Measurements from ENCODE around the gene R3HCC1L. TPM values are rescaled to one million over a fixed set of nuclear protein-coding genes. Genes with fewer than 3 reads are reported as not detected.

R3HCC1L gene
- total RNA-seq, 1 donor from 2014 or later = 15.1 TPM

DNA sequence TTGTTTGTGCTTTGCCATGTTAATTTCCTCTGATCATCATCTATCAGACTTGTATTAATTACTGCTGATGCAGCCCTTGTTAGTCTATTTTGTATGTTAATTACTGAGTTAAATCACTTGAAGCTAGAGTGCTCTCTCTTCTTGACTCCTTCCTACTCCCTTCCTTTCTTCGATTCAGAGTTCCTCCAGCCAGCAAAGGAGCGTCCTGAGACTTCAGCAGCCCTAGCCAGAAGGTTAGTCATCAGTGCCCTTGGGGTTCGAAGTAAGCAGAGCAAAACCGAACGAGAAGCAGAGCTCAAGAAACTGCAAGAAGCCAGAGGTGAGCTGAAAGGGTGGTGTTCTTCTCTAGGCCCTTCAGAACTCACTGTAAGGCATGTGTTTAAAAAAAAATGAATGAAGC is 101.4 kb downstream of the R3HCC1L start:
- no peak for DNase-seq

DNA sequence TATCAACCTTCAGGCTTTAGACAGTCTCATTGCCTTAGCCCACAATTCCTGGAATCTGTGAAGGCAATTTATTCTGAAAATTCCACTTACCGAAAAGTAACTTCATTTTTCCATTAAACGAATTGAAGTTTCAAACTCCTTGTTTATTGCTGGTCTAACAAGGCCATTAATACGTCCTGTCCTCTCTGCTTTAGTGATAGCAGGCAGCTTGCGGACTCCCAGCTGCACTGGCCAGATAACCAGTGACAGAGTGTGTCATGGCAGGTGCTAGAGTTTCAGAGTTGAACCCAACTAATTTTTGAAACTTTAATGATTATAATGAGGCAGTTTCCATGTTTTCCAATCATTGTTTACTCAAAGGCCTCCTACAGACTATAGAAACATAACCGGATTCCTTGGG is 102.4 kb downstream of the R3HCC1L start:
- no peak for DNase-seq

DNA sequence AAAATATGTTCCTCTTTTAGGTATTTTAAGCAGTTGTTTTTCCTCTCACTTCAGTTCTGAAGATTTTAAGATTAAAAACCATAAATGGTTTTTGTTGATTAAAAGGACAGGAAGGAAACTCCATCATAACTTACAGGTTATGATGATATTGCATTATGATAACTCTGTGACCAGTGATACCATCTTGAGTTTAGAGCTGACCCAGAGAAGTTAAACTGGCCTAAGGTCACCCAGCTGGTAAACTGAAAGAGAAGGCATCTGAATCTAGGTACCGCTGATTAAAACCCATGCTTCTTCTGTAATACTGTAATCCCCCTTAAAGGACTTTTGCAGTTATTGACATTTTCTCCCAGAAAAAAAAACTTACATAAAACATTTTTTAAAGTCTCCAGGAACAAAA is 103.9 kb downstream of the R3HCC1L start:
- no peak for DNase-seq

DNA sequence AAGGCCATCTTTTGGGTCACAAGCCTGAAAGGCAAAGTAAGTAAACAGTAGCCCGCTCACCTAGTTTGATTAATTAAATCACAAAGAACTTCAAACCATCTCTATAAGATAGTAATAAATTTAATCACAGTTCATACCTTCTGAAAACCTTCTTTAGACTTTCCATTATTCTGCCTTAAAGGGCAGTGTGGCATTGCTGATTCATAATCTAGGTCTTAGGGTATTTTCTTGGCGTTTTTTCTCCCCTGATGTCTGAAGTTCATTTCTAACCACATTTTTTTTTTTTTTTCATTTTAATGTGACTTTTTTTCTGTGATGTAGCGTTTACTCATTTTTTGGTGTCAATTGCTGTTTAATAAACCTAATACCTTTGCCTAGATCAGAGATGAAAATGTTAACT is 106.1 kb downstream of the R3HCC1L start:
- DNase-seq = no peak

DNA sequence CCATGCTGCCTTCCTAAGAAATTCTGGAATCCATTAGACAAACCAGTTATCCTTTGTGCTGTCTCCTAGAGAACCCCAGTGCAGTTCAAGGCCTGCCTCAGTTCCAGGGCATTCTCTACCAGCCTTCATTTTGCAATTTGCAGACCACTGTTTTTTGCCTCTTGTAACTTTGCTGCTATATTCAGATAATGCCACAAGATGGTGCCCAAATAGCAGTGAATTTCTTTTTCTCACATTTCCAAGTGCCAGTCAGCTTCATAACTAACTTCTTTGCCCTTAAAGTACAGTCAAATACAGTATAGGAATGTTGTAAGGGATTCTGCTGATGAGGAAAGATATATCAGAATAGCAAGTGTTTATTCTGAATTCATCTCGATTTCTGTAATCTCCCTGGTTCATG is 108.4 kb downstream of the R3HCC1L start:
- peak; percentile 64 for DNase-seq

DNA sequence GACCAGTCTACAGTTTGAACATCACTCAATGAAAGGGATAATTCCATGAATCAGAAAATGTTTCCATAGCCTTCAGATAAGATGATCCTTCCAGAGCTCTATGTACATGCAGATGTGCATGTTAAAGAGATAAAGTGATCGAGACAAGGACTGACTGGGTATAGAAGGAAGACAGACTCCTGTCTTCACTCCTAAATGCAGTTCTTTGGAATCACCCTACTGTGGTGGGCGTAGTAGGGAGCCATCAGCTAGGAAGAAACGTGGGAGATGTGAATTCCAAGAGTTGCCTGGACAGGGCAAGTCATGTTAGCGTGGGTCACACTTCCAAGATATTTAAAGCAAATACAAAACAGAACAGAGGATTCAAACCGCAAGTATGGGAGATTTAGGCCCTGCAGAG is 109.7 kb downstream of the R3HCC1L start:
- no peak for DNase-seq

DNA sequence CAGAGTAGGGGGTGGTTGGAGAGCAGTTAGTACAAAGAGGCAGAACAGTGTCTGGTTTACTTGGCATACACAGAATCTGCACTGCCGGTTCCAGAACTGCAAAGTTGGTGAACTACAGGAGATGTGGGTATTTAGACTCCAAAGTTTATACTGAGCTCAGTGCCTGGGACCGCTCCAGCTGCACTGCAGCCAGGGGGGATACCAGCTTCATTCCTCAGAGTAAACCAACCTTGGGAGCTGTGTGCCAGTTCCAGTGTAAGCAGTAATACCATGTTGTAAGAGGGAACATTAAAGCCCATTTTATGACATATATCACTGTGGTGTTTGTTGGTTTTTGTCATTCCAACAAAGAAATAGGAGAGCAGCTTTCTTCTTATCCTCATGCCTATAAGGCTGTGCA is 110.1 kb downstream of the R3HCC1L start:
- no peak for DNase-seq

DNA sequence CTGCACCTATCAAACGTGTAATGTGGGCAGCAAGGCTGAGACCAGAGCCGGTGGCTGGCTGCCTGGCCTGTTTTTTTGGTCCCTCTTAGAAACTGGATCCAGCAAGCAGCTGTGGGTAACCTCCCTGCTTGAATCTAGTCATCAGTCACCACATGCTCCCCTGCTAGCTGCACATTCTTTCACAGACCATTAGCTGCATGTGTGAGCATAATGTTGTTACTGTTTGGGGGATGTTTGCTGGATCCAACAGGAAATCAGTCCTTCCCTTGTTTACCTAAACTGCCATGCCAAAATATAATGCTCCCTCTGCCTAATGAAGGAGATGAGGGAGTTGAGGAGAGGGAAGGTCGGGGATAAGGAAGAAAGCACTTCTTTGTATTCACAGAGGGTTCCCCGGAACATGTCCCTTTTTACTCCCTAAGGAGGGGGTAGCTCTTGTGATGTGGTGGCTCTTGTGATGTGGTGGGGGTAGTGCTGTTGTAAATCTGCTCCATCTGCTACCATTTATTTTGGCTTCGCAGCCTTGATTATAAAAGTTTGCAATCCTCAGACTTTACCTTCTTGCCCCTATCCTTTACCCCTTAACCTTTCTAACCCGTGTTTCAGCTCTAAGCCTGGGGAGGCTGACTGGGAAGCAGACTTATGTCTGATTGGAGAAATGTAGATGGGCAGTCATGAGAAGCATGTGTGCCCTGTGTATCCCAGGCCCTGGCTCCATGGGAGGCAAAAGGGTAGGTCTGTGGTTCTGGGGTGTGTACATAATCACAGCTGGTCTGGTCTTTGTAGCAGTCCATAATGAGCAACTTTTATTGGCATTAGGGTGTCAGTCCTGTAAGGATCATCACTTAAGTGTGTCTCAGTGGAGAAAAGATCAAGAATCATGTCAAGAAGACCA is 112.7 kb downstream of the R3HCC1L start:
- DNase-seq = peak; percentile 82

DNA sequence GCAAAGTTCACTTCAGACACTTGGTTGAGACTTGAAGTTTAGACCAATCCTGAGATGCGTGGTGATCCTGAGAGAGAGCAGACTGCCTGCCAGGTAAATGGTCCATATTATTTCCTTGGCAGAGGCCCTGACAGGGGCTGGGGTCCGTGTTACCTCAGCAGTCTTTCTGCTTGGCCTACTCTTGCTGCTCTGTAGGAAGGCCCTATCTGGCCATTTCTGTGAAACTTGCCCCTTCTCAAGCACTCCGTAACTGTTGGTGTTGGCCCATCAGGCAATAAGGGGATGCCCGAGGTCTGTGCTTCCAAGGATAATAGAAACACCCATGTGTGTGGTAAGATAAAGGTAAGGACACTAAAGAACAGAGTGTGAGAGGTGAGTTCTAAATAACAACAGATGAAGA is 113.6 kb downstream of the R3HCC1L start:
- no peak for DNase-seq

DNA sequence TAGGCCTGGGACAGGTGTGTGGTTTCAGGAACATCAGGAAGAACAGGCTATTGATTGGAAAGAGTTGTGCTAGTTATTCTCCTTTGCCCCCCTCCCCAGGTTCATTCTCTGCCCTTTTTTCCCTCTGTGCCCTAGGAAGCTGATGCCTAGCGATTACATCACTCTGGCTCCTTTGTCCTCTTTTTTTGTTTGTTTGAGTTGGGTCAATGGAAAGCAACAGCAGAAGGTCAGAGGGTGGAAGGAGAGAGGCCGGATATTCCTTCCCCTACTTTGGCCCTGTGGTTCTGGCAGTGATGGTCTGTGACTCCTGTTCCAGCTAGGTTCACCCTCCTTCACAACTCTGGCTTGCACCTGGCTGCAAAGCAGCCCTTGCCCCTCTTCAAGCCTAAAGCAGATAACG is 114.7 kb downstream of the R3HCC1L start:
- DNase-seq = no peak

DNA sequence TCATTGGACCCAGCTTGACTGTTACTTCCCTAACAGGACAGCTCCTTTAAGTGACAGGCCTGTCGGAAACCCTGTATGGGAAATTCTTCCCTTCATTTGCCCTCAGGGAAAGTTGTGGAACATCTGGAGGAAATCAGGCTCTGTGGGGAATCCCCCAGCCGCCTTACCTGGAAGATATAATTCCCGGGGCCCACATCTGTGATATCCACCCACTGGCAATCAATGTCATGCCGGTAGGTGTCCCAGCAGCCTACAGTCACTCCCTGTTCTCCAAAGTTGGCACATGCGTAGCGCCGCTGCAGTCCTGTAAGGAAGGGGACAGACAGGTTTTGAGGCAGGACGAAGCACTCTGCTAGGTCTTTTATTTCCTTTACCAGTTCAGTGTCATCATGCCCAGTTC is 116.9 kb downstream of the R3HCC1L start:
- DNase-seq = no peak

DNA sequence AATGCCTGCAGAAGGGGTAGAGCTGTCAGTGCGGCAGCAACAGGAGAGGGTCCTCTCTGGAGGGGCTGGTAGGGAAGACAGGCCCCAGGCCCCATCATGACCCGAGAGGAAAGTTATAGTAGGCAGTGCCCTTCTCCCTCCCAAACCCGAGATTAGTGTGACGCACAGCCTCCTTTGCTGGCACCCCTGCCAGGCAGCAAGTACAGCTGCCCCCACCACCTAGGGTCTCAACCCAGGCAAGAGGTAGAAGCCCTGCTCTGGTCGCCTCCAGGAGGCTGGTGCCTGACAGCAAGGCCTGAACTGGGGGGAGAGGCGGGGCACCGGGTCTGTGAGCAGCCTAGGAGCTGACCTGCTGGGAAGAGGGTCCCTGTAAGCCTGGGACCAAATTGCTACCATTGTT is 118.0 kb downstream of the R3HCC1L start:
- DNase-seq = no peak

DNA sequence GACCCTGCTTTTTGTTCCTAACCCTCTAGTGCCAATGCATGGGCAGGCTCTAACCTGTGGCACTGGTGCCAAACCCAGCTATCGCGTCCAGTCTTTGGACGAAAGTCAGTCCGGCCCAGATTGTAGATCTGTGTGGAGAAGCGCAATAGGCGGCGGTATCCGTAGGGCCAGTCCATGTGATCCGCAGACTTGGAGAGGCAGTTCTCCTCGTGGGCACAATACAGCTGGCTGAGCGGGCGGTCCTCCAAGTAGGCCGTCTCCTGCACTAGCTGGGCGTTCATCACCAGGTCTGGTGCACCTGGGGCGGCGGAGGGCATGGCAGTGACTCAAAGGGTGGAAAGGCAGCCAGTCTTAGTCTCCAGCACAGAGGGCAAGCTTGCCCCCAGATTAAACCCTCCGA is 119.0 kb downstream of the R3HCC1L start:
- DNase-seq = no peak

DNA sequence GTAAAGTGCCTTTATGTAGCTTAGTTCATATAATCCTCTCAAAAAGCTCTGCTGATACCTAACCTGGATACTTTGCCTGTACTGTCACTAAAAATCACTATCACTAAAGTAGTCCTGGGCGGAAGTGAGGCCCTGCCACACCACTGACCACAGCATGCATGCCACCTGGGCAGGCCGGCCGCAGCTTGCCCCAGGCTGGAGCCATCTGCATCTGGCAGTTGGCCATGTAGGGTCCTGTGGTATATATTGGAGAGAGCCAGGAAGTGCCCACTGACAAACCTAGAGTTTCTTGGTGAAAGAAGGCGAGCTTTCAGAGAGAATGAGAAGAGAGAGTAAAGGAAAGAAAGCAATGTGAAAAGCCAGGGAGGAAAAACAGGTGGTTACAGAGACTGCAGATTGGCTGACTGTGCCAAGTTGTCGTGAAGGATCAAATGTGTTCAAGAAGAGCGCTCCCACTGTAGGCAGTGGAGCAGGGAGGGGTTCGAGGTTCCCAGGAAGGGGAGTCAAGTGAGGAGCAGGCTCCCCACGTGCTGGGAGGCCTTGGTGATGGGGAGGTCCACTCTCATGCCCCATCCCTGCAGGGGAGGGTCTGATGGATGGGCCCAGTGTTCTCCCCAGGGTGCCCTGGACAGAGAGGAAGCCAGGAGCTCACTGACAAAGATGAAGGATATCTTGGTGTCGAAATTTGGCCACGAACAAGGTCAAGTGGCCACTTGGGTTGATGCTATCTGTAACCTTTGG is 119.9 kb downstream of the R3HCC1L start:
- DNase-seq = no peak

DNA sequence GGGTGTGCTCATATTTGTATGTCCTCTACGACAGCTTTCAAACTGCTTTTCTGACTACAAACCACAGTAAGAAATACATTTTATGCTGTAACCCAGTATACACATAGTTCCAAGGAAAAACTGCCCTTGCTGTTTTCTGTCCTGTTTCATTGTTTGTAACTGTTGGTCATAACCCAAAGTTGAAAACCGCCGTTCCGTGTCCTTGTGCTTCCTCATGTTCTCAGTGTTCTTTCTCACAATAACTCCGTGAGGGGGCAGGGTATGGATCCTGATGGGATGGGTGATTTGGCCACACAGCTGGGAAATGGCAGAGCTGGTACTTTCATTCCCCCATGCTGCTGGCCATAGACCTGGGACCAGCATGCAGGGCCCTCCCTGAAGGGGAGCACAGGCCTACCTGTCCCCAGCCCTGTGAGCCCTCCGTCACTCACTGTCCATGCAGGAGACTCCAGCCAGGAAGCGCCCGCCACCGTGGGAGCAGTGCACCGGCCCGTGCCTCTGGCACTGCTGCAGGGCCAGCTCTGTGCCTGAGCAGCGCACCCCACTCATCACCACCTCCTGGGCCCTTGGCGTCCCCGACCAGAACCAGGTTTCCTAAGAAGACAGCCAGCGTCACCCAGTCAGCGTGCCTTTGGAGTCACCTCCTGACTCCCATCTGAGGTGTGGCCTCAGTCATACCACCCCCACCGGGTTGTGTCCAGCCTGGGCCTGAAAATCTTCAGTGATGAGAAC is 120.9 kb downstream of the R3HCC1L start:
- no peak for DNase-seq

DNA sequence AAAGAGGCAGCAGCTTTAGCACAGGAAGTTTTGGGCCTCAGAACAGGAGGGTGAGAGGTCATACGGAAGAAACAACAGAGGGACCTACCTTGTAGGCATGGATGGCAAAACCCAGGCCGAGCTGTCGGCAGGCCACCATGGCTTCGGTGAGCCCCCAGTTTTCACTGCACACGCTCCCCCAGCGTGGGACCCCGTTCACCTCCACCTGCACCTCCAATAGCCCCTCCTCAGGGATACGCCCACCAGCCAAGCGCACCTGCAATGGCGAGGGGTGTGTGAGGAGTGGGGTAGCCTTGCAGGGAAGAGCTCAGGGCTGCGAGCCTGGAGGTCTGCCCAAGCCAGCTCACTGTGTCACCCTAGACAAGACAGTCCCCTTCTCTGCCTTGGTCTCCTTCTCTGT is 122.2 kb downstream of the R3HCC1L start:
- DNase-seq = no peak

DNA sequence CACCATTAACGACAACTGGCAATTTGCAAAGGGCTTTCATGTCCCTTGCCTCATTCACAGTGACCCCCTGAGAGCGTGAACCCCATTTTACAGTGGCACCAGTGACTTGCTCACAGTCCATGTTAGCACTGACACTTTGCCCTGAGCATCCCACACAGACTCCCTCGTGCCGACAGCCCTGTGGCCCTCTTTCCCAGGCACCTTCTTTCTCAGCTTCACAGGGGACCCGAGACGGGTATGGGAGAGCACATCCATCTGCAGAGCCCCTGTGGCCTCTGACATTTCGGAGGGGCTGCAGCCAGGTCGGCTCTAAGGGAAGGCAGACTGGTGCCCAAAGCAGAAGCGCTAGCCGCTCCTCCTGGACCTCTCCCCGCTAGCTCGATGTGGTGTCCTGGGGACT is 122.7 kb downstream of the R3HCC1L start:
- DNase-seq = no peak

DNA sequence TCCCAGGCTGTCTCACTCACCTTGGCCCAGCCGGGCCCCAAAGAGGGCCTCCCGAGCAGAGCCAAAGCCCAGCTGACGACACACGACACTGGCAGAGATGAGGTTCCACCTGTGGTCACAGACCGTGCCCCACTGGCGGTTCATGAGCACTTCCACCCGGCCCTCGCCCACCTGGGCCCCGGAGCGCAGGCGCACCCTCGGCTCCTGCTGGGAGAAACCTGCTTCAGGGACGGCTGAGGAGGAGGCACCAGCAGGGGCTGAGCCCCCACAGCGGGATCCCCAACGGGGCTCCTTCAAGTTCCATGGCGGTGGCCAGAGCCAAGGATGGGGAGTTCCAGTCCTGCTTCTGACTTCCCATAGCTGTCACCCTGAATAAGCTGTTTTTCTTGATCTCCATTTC is 123.5 kb downstream of the R3HCC1L start:
- no peak for DNase-seq

DNA sequence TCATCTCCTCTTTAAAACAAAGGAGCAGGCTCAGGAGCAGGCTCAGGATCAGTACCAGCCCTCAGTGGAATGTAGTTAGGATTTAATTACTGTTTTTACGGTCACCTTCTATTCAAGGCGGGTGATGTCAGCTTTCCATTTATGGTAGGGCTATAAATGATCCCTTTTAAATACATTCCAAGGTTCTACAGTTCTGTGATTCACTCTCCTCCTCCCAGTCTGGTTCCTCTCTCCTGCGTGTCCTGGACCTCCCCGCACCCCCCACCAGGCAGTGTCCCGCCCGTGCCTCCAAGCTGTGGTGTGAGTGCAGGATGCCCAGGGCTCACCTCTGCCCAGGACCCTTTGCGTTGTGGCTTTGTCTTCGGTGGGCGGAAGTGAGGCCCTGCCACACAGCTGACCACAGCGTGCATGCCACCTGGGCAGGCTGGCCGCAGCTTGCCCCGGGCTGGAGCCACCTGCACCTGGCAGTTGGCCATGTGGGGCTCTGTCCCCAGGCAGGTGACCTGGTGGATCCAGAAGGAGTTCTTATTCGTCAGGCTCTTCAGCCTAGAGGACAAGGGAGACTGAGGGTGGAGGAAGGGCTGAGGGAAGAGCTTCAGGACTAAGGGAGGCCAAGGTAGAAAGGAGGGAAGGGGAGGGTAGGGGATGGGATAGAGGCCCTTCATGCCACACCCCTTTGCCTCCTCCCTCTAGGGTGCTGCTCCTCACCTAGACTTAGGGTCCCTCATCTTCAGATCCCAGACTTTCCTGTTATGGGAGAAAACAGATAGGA is 124.4 kb downstream of the R3HCC1L start:
- DNase-seq = no peak

DNA sequence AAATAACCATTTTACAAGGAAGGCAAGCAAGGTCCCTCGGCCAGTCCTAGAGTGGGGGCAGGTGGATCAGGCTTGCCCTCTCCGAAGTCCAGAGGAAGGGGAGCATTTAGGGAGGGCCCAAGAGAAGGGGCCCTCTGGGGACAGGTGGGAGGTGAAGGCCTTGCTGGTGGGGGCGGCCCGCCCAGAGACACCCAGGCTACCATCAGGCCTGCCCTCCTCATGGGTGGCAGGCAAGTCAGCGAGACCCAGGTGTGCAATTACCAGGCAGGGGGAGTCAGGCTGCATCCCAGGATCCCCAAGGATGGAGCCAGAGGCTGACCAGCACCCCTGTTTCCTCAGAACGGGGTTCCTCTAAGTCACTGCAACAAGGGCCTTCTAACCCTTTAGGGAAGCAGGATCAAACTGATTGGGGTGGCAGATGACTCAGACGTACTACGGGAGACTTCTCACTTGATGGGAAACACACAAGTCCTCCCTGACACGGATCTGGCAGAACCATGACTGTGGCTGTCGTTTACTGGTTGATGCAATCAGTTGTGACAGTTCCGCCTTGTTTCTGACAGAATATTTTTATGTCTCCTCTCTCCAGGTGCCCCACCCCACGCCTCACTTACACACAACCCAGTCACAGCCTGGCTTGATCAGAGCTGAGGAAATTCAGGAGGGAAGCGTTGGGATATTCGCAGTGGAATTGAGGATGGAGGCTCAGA is 125.3 kb downstream of the R3HCC1L start:
- DNase-seq = no peak

DNA sequence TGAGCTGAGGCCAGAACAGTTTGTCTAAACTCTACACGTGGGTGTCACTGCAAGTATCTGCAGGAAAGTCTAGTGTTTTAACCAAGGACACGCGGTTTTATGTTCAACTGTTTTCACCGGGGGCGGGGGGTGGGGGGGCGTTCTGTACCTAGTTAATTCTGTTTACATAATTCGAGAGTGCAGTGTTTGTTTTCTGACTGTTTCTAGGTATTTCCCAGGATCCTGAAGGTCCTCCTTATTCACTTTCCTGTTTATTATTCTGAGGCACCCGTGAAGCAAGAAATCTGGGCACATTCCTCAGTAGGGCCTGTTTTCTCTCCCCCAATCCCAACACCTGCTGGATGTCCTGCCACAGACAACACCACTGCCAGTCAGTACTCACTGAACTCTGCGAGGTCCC is 125.9 kb downstream of the R3HCC1L start:
- DNase-seq = no peak

DNA sequence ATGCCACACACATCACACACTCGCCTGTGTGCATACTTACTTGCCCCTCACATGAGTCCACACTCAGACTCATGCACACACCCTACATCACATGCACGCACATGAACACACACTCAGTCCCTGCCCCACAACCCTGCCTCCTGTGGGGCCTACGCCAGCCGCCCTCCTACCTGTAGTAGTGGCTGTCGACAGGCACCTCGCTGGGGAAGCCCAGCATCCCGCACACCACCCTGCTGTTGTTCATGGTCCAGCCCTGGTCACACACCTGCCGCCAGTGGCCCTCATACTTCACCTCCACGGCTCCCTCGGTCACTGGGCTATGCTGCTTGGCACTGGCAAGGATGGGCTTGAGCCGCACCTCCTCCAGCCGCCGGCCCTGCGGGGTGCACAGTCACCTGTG is 126.3 kb downstream of the R3HCC1L start:
- DNase-seq = no peak

All from skin of body (tissue), 2 donors.